GM12874 (cell line): Measurements from ENCODE around the gene PSD.

Experiments used
- CTCF ChIP-seq: IDR thresholded peaks from 2 replicates; pipeline ENCODE4 v1.5.1; 2011; ENCODE audit warnings: low read depth, mild to moderate bottlenecking, control low read depth, low read length, moderate library complexity; ENCODE audit not compliant: insufficient read depth

Gene PSD

GRCh38 chr10:102395400-102396316, 22.9 kb downstream of the PSD start, which contains the start of gene NFKB2:
Gene NFKB2, plus strand, starts transcription at chr10:102395705. Its CDS starts 255 bp downstream, at chr10:102395960.
- TF ChIP-seq CTCF: no peak

- no peak for TF ChIP-seq CTCF
Observed at GRCh38 chr10:102394801-102395399, 23.7 kb downstream of the PSD start.

GRCh38 chr10:102394079-102394800, 24.3 kb downstream of the PSD start:
- peak; percentile 88; the same call in 1 of the 2 replicates for TF ChIP-seq CTCF

- TF ChIP-seq CTCF: no peak; the same call in 1 of the 2 replicates
Observed at GRCh38 chr10:102393411-102394078, 25.0 kb downstream of the PSD start.

- no peak for TF ChIP-seq CTCF
Observed at GRCh38 chr10:102392306-102392705, 26.3 kb downstream of the PSD start.

- TF ChIP-seq CTCF: no peak
Observed at GRCh38 chr10:102389894-102390293, 28.7 kb downstream of the PSD start.
